HUDEP-2 (cell line): ENCODE data around the gene ENOX1.

Experiments
- DNase-seq, 76 experiments: peaks; one replicate each; lab custom pipeline; 2025; ENCODE audit not compliant: unreplicated experiment in 76 of 76; lab: John Stamatoyannopoulos, UW

Gene ENOX1

GRCh38 chr13:43299374-43299773, 487.4 kb downstream of the ENOX1 start:
- DNase-seq = no peak

- no peak for DNase-seq
Observed at GRCh38 chr13:43298816-43299215, 488.0 kb downstream of the ENOX1 start.

- no peak for DNase-seq
Observed at GRCh38 chr13:43297967-43298678, 488.6 kb downstream of the ENOX1 start.

GRCh38 chr13:43295825-43296564, 490.8 kb downstream of the ENOX1 start:
- DNase-seq = no peak

- no peak for DNase-seq
Observed at GRCh38 chr13:43295321-43295720, 491.5 kb downstream of the ENOX1 start.

- no peak for DNase-seq
Observed at GRCh38 chr13:43294412-43294811, 492.4 kb downstream of the ENOX1 start.

- no peak for DNase-seq
Observed at GRCh38 chr13:43293986-43294385, 492.8 kb downstream of the ENOX1 start.

- DNase-seq = no peak
Observed at GRCh38 chr13:43293561-43293960, 493.2 kb downstream of the ENOX1 start.

GRCh38 chr13:43293008-43293407, 493.8 kb downstream of the ENOX1 start:
- DNase-seq = no peak

GRCh38 chr13:43291287-43292060, 495.3 kb downstream of the ENOX1 start:
- DNase-seq = no peak

GRCh38 chr13:43289470-43290255, 497.1 kb downstream of the ENOX1 start:
- DNase-seq = no peak

- DNase-seq = no peak
Observed at GRCh38 chr13:43286751-43287150, 500.0 kb downstream of the ENOX1 start.

- DNase-seq = no peak
Observed at GRCh38 chr13:43285933-43286597, 500.7 kb downstream of the ENOX1 start.

- DNase-seq = no peak
Observed at GRCh38 chr13:43284162-43284561, 502.6 kb downstream of the ENOX1 start.

- DNase-seq = no peak
Observed at GRCh38 chr13:43279696-43280095, 507.1 kb downstream of the ENOX1 start.

GRCh38 chr13:43278127-43278526, 508.6 kb downstream of the ENOX1 start:
- DNase-seq = no peak

GRCh38 chr13:43277142-43277541, 509.6 kb downstream of the ENOX1 start:
- DNase-seq = no peak

GRCh38 chr13:43274881-43275280, 511.9 kb downstream of the ENOX1 start:
- DNase-seq = no peak

GRCh38 chr13:43273362-43273761, 513.4 kb downstream of the ENOX1 start:
- no peak for DNase-seq

- no peak for DNase-seq
Observed at GRCh38 chr13:43272851-43273250, 513.9 kb downstream of the ENOX1 start.
